HT1080 (cell line): ENCODE measurements around the gene CENPP. TPM values are rescaled to one million over a fixed set of nuclear protein-coding genes. Genes with fewer than 3 reads are reported as not detected.

Source experiments
- DNase-seq: peaks from one replicate; pipeline ENCODE4 v3.0.0-alpha.2; 2015; ENCODE audit warnings: low read depth
- polyA plus RNA-seq, 2 experiments: library from polyadenylated mRNA; depleted of rRNA; stranded (reverse); fragments of >200 nt; gene quantifications; 2 replicates each; pipeline ENCODE4 v1.2.3, GENCODE V29; 2015
- total RNA-seq: library from RNA; depleted of rRNA; stranded (reverse); fragments of >200 nt; shearing (Covaris generic); gene quantifications from 2 replicates; pipeline ENCODE4 v1.2.3, GENCODE V29; 2014; rRNA removed

The CENPP gene
- 16.0 TPM in 2 replicates for total RNA-seq
- polyA plus RNA-seq (2015; cell fraction: cytosol; rRNA removed), result 8.0 and 11.7 TPM in 2 replicates
- polyA plus RNA-seq (2015; cell fraction: nucleus; rRNA removed), result 3.7 and 7.4 TPM in 2 replicates

GRCh38 chr9:92325269-92325990 is at the start of gene CENPP, which contains the start of gene NOL8:
TSS of gene CENPP (plus strand) at chr9:92325953.
TSS of gene NOL8 (minus strand) at chr9:92325350. CDS start at chr9:92324161, 1,189 bp downstream.
- DNase-seq, result peak; percentile 89

- DNase-seq, result peak; percentile 69
Observed at GRCh38 chr9:92276331-92277032, 49.3 kb upstream of the CENPP start.

GRCh38 chr9:92278110-92278509 is 47.6 kb upstream of the CENPP start:
- DNase-seq, result no peak

- no peak for DNase-seq
Observed at GRCh38 chr9:92279302-92279701, 46.5 kb upstream of the CENPP start.

GRCh38 chr9:92289708-92290390 is 35.9 kb upstream of the CENPP start:
- DNase-seq, result no peak

GRCh38 chr9:92290785-92291429 is 34.8 kb upstream of the CENPP start:
- DNase-seq, result no peak

GRCh38 chr9:92291577-92291976 is 34.2 kb upstream of the CENPP start:
- no peak for DNase-seq

- no peak for DNase-seq
Observed at GRCh38 chr9:92292338-92293074, 33.2 kb upstream of the CENPP start.

- DNase-seq, result no peak
Observed at GRCh38 chr9:92293075-92293354, 32.7 kb upstream of the CENPP start.

GRCh38 chr9:92293452-92294296 is 32.1 kb upstream of the CENPP start, which contains the start of gene IARS1:
TSS of gene IARS1 (minus strand) at chr9:92293697. CDS start at chr9:92289419, 4,278 bp downstream.
- DNase-seq, result peak; percentile 99

GRCh38 chr9:92294297-92294676 is 31.5 kb upstream of the CENPP start:
- DNase-seq, result no peak

- DNase-seq, result no peak
Observed at GRCh38 chr9:92295240-92295790, 30.4 kb upstream of the CENPP start.

- DNase-seq, result no peak
Observed at GRCh38 chr9:92295827-92296258, 29.9 kb upstream of the CENPP start.

- DNase-seq, result no peak
Observed at GRCh38 chr9:92297611-92298010, 28.1 kb upstream of the CENPP start.

- no peak for DNase-seq
Observed at GRCh38 chr9:92298036-92298435, 27.7 kb upstream of the CENPP start.

- DNase-seq, result no peak
Observed at GRCh38 chr9:92299116-92299515, 26.6 kb upstream of the CENPP start.

GRCh38 chr9:92300936-92301335 is 24.8 kb upstream of the CENPP start:
- no peak for DNase-seq

- DNase-seq, result no peak
Observed at GRCh38 chr9:92308893-92309292, 16.9 kb upstream of the CENPP start.

- DNase-seq, result no peak
Observed at GRCh38 chr9:92310562-92310961, 15.2 kb upstream of the CENPP start.
